Hepatocyte (in vitro differentiated cells): ENCODE data around the gene TMEM170B. TPM values are rescaled to one million over a fixed set of nuclear protein-coding genes. Genes with fewer than 3 reads are reported as not detected.

Source experiments
- DNase-seq: peaks from one replicate; pipeline ENCODE4 v3.0.0-alpha.2; 2016; ENCODE audit warnings: low spot score
- H2AFZ ChIP-seq: fragments of 200-600 bp; sonication (generic); 2 replicates; pipeline ENCODE4 v1.6.0; 2016; ENCODE audit warnings: antibody characterized with exemption, mild to moderate bottlenecking
- H3K27ac ChIP-seq: fragments of 200-600 bp; sonication (generic); 2 replicates; pipeline ENCODE4 v1.5.1; 2016; ENCODE audit warnings: mild to moderate bottlenecking
- H3K27me3 ChIP-seq: fragments of 200-600 bp; sonication (generic); 2 replicates; pipeline ENCODE4 v1.6.1; 2016
- H3K36me3 ChIP-seq: fragments of 200-600 bp; sonication (generic); replicated peaks from 2 replicates; pipeline ENCODE4 v1.5.1; 2016; ENCODE audit warnings: low read depth; ENCODE audit not compliant: insufficient read depth
- H3K4me1 ChIP-seq: fragments of 200-600 bp; sonication (generic); 2 replicates; pipeline ENCODE4 v1.5.1; 2016; ENCODE audit warnings: mild to moderate bottlenecking, moderate library complexity; ENCODE audit not compliant: insufficient read depth
- H3K4me2 ChIP-seq: fragments of 200-600 bp; sonication (generic); 2 replicates; pipeline ENCODE4 v1.6.0; 2016
- H3K4me3 ChIP-seq: fragments of 200-600 bp; sonication (generic); 2 replicates; pipeline ENCODE4 v1.5.1; 2016; ENCODE audit warnings: mild to moderate bottlenecking
- H3K79me2 ChIP-seq: fragments of 200-600 bp; sonication (generic); 2 replicates; pipeline ENCODE4 v1.6.0; 2017; ENCODE audit warnings: mild to moderate bottlenecking
- H3K9me2 ChIP-seq: fragments of 200-600 bp; sonication (generic); replicated peaks from 2 replicates; pipeline ENCODE4 v1.6.0; 2017; ENCODE audit warnings: mild to moderate bottlenecking; ENCODE audit not compliant: insufficient read depth
- H3K9me3 ChIP-seq: fragments of 200-600 bp; sonication (generic); 2 replicates; pipeline ENCODE4 v1.5.1; 2016; ENCODE audit warnings: low read depth, mild to moderate bottlenecking
- H4K20me1 ChIP-seq: fragments of 200-600 bp; sonication (generic); 2 replicates; pipeline ENCODE4 v1.6.0; 2016; ENCODE audit warnings: mild to moderate bottlenecking; ENCODE audit not compliant: insufficient read depth, poor library complexity, severe bottlenecking
- EZH2 ChIP-seq: fragments of 200-600 bp; sonication (generic); IDR thresholded peaks from 2 replicates; pipeline ENCODE4 v1.6.1; 2016; ENCODE audit warnings: antibody characterized with exemption, mild to moderate bottlenecking, borderline replicate concordance
- EZH2phosphoT487 ChIP-seq: fragments of 200-600 bp; sonication (generic); IDR thresholded peaks from one replicate; pipeline ENCODE4 v1.6.1; 2018; ENCODE audit warnings: antibody characterized with exemption, mild to moderate bottlenecking, low read depth, moderate library complexity; ENCODE audit not compliant: unreplicated experiment, severe bottlenecking
- WGBS: methylation state at CpG from one replicate; pipeline ENCODE4 v1.1.6; 2016; ENCODE audit warnings: low lambda C conversion rate; ENCODE audit errors: missing lambda C conversion rate; 5-methylcytosine and 5-hydroxymethylcytosine counted together
- polyA plus RNA-seq: library from polyadenylated mRNA; unstranded; fragments of >200 nt; fragmentation: Nextera tagmentation; extraction: Ambion mirVana; gene quantifications from 2 replicates; pipeline ENCODE4 v1.2.1, GENCODE V29; 2016
- total RNA-seq: library from RNA; depleted of rRNA; stranded (reverse); fragments of >200 nt; gene quantifications from 2 replicates; pipeline ENCODE4 v1.2.3, GENCODE V29; 2014
- TF ChIP-seq, protein P1 (sequence below): fragments of 200-600 bp; sonication (generic); IDR thresholded peaks from 2 replicates; pipeline ENCODE4 v1.5.1; 2016; ENCODE audit warnings: antibody characterized with exemption, mild to moderate bottlenecking; ENCODE audit not compliant: poor library complexity

Gene TMEM170B
- total and polyA plus RNA-seq, 2 experiments from 2014 or later = 0.82 to 6.5 TPM

GRCh38 chr6:11608600-11609323 lies 71.2 kb downstream of the TMEM170B start:
- TF ChIP-seq EZH2 (no peak), EZH2phosphoT487 (no peak)
- TF ChIP-seq, protein P1, sequence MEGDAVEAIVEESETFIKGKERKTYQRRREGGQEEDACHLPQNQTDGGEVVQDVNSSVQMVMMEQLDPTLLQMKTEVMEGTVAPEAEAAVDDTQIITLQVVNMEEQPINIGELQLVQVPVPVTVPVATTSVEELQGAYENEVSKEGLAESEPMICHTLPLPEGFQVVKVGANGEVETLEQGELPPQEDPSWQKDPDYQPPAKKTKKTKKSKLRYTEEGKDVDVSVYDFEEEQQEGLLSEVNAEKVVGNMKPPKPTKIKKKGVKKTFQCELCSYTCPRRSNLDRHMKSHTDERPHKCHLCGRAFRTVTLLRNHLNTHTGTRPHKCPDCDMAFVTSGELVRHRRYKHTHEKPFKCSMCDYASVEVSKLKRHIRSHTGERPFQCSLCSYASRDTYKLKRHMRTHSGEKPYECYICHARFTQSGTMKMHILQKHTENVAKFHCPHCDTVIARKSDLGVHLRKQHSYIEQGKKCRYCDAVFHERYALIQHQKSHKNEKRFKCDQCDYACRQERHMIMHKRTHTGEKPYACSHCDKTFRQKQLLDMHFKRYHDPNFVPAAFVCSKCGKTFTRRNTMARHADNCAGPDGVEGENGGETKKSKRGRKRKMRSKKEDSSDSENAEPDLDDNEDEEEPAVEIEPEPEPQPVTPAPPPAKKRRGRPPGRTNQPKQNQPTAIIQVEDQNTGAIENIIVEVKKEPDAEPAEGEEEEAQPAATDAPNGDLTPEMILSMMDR = no peak
- no peak overlapping the region for H3K4me2 ChIP-seq

GRCh38 chr6:11609324-11610071 lies 71.9 kb downstream of the TMEM170B start:
- H3K27me3 ChIP-seq = no peaks in the 10 kb centered on the region
- TF ChIP-seq, protein P1 = no peak
- TF ChIP-seq EZH2phosphoT487 (no peak), EZH2 (no peak)
- 64% methylated on average over 18 of the region's 18 CpGs for WGBS
- no peak overlapping the region for H2AFZ ChIP-seq
- H3K9me3 ChIP-seq = no peaks in the 10 kb centered on the region
- DNase-seq = no peak
- no peaks in the 10 kb centered on the region for H3K36me3 ChIP-seq
- H3K4me2 ChIP-seq = no peak overlapping the region
- H3K4me3 ChIP-seq = no peak overlapping the region
- H4K20me1 ChIP-seq = no peaks in the 10 kb centered on the region
- peaks cover 12% of the 10 kb centered on the region for H3K4me1 ChIP-seq
- no peaks in the 10 kb centered on the region for H3K79me2 ChIP-seq
- H3K27ac ChIP-seq = no peak overlapping the region
- H3K9me2 ChIP-seq = no peaks in the 10 kb centered on the region

More at GRCh38 chr6:11608600-11609323, 71.2 kb downstream of the TMEM170B start:
- Histone ChIP-seq H3K4me1 (peaks cover 12% of the 10 kb centered on the region), H3K36me3 (no peaks in the 10 kb centered on the region), H3K9me2 (no peaks in the 10 kb centered on the region), H3K27ac (no peak overlapping the region), H3K9me3 (no peaks in the 10 kb centered on the region), H3K4me3 (no peak overlapping the region), H2AFZ (no peak overlapping the region), H3K79me2 (no peaks in the 10 kb centered on the region), H4K20me1 (no peaks in the 10 kb centered on the region), H3K27me3 (no peaks in the 10 kb centered on the region)
- 94% methylated on average over 6 of the region's 6 CpGs for WGBS
- no peak for DNase-seq

GRCh38 chr6:11613336-11613735 lies 75.8 kb downstream of the TMEM170B start:
- WGBS = 100% methylated on average over 1 of the region's 1 CpG
- Histone ChIP-seq H3K9me3 (no peaks in the 10 kb centered on the region), H3K4me1 (no peaks in the 10 kb centered on the region), H3K36me3 (no peaks in the 10 kb centered on the region), H3K27me3 (no peaks in the 10 kb centered on the region), H3K79me2 (no peaks in the 10 kb centered on the region), H2AFZ (no peak overlapping the region), H3K4me3 (no peak overlapping the region), H3K27ac (peak overlapping the region; percentile 60), H3K4me2 (no peak overlapping the region), H3K9me2 (no peaks in the 10 kb centered on the region), H4K20me1 (no peaks in the 10 kb centered on the region)
- TF ChIP-seq EZH2 (no peak), EZH2phosphoT487 (no peak)
- TF ChIP-seq, protein P1 = no peak
- no peak for DNase-seq
